ENCODE results near the gene ZNF285. TPM values are rescaled to one million over a fixed set of nuclear protein-coding genes. Genes with fewer than 3 reads are reported as not detected.
"Not testable (repeated sequence)": the region's sequence is repeated elsewhere in the genome, so short reads cannot be mapped to it uniquely, and the experiment has no call there.

ZNF285 gene
- polyA plus RNA-seq, result 1 to 10 TPM in 1 of 3 donors, under 1 TPM in 2; 0.64 to 1.4 (median 0.67) TPM

- 6 to 7% (median 7%) methylated on average over 43 of the region's 43 CpGs for WGBS, 3 donors
- H3K27ac ChIP-seq (ENCODE audit: low read depth, low read length), result no peak within 1 kb of the TSS
Measured at GRCh38 chr19:44401139-44402115, at the start of gene ZNF285. Gene ZNF285, minus strand, starts transcription at chr19:44401608. Its CDS starts 4,395 bp downstream, at chr19:44397213.

- H3K27ac ChIP-seq (ENCODE audit: low read depth, low read length), result no peak within 1 kb of the TSS
- 2 to 4% (median 3%) methylated on average over 45 of the region's 45 CpGs for WGBS, 3 donors
Measured at GRCh38 chr19:44447916-44448674, 46.7 kb upstream of the ZNF285 start, which contains the start of gene ZNF229. Gene ZNF229, minus strand, starts transcription at chr19:44448472. Its CDS starts 5,625 bp downstream, at chr19:44442847.

DNA sequence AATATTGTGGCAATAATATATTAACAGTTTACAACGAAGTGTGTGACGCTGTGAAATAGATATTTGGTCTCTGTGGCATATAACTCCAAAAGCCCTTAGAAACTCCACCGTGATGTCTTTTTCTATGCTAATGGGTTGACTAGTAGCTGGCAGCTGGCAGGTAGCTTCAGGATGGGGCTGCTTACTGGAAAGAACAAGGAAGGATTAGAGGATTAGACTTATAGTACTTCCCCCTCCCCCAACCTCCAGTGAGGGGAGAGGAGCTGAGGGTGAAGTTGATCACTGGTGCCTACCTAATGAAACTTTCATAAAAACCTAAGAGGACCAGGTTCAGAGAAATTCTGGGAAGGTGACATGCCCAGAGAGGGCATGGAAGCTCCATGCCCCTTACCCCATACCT, 37.0 kb upstream of the ZNF285 start:
- 95 to 98% (median 97%) methylated on average over 3 of the region's 3 CpGs for WGBS, 3 donors
- H3K27ac ChIP-seq (ENCODE audit: low read depth, low read length), result no peak overlapping the region

- no peak overlapping the region for H3K27ac ChIP-seq (ENCODE audit: low read depth, low read length)
- 95 to 96% (median 96%) methylated on average over 2 of the region's 2 CpGs for WGBS, 3 donors
Measured at GRCh38 chr19:44435441-44435840, 34.0 kb upstream of the ZNF285 start.

DNA sequence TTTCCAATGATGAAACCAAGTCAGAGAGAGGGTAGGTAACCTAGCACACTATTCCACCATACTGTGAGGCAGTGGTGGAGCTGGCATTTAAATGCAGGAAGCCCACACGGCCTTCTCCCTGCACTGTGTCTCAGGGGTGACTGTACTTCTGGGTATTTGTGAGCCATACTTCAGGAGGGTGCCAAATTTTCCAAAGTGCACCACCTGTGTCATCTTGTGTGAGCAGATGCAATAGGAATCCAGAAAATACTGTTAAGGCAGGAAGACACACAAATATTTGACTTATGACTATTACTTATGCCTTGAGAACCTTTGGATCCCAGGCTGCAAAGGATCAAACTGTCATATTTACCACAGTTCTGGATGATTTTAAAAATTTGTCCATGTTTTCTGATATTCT, 29.5 kb upstream of the ZNF285 start:
- WGBS, 3 donors, result 87 to 91% (median 89%) methylated on average over 1 of the region's 1 CpG

DNA sequence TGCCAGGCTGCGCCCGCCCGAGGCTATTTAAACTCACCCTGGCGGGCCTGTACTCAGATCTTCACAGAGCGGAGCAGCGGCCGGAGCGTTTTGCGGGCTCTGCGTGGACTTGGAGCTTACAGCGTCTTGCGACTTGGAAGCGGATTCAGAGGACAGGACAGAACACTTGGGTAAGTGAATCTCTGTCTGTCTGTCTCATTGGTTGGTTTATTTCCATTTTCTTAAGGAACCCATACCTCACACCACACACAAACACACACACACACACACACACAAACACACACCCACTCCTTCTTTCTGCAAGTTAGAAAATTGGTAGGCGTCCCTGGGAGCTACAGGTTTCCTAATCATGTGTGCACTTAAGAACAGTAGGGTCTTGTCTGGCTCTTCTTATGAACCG, 14.1 kb upstream of the ZNF285 start:
- H3K27ac ChIP-seq (ENCODE audit: low read depth, low read length), result not testable (repeated sequence)
- WGBS, 3 donors, result 84 to 94% (median 89%) methylated on average over 4 to 13 of the region's 15 CpGs

More for the DNA sequence above, 29.5 kb upstream of the ZNF285 start:
- no peak overlapping the region for H3K27ac ChIP-seq (ENCODE audit: low read depth, low read length)

DNA sequence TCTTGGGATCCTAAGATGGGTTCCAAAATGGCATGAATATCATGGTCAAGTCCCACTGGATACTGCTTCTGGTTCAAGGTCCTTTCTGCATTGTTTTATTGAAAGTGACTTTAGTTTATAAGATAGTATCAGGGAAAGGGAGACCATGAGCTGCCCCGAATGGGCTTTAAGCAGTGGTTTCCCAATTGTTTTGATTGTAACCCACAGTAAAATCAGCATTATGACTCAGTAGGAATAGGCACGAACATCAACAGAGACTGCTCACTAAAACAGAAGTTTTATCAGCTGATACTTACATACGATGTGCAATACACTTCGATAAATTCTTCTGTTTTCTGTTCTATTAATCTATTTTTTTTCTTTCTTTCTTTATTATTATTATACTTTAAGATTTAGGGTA, 12.1 kb downstream of the ZNF285 start:
- not testable (repeated sequence) for H3K27ac ChIP-seq (ENCODE audit: low read depth, low read length)
- 93 to 99% (median 93%) methylated on average over 4 of the region's 4 CpGs for WGBS, 3 donors

DNA sequence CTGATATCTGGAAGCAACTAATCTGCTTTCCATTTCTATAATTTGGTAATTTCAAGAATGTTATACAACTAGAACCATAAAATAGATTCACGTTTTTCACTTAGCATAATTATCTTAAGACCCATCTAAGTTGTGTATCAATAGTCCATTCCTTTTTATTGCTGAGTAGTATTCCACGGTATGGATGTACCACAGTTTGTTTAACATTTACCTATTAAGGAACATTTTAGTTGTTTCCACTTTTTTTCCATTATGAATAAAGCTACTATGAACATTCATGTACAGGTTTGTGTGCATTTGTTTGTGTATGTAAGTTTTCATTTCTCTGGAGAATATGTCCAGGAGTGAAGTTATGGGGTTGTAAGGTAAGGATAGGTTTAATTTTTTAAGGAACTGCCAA, 26.6 kb downstream of the ZNF285 start:
- H3K27ac ChIP-seq (ENCODE audit: low read depth, low read length), result no peak overlapping the region
- 47 to 54% (median 50%) methylated on average over 2 of the region's 2 CpGs for WGBS, 3 donors

DNA sequence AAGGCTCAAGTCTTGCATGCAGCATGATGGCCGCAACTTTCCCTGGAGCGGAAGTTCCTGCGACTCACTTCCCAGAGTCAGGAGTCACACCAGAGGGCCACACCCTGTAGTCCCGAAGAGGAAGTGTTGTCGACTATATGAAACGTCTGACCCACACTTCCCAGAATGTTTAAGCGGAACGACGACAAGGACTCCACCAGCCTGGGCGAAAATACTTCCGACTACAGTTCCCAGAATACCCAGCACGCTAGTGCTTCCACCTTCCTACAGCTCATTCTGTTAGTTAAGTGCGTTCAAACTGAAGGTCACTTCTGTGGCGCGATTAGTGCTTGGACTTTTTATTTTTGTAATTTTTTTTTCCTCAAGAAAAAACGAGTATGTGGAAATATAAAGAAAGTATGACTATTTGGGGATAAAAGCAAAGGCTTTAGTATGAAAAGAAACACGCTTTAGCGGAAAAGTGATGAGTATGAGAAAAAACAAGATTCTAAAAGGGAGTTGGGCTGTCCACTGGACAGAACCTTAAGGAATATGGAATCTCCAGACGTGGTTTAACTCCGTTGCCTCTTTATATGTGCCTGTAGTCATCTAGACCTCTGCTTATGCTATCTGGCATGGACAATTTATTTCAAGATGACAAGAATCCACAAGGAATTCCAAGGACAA, 29.5 kb downstream of the ZNF285 start:
- 55 to 64% (median 60%) methylated on average over 20 of the region's 20 CpGs for WGBS, 3 donors

DNA sequence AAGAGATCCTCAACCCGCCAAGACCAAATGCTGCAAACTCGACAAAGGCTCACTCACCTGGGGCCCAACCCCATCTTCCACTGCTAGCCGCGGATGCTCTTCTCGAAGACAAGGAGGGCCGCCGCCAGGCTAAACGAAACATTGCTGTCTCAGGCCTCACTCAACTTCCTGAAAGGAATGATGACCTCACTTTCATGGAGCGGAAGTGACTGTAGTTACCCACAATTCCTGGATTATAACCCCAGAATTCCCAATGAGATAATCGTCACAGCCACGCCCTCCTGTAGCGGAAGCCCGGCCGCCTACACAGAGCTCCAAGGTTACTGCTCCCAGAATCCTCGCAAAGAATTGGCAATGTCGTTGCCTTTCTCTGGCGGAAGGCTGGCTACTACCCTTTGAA, 34.4 kb downstream of the ZNF285 start:
- 39 to 77% (median 50%) methylated on average over 17 of the region's 17 CpGs for WGBS, 3 donors
- H3K27ac ChIP-seq (ENCODE audit: low read depth, low read length), result no peak overlapping the region

More for the DNA sequence above, 29.5 kb downstream of the ZNF285 start:
- H3K27ac ChIP-seq (ENCODE audit: low read depth, low read length), result no peak overlapping the region

DNA sequence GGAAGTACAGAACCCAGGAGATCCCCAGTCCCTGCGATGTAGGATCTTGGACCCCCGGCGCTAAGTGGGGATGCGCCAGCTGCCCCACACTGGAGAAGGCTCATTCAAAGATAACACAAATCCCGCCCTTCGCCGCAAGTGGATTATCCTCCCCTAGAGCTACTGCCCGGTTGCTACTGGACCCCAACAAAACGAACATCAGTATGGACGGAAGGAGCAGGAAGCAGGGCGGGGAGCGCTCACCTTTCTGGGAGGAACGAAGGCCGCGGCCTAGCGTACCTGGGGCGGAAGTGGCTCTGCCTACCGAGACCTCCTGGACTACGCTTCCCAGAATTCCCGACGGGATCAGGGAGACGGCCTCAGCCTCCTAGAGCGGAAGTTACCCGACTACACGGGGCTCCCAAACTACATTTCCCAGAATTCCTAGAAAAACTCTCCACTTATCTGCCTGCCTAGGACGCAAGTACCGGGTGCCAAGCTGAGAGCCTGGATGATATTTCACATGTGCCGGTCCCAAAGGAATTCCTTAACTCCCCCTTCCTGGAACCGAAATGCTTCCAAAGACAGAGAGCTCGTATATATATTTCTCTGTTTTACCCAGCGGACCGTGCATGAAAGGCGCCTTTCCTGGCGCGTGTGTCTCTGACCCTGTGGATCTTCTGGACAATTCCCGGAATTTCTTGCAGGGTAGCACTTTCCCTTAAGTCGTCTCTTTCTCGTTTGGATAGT, 44.9 kb downstream of the ZNF285 start, which contains the start of gene ZNF112:
ZNF112 (minus strand) TSS at position 298 of the 729 bp plus-strand sequence. CDS start 16,141 bp downstream, outside the sequence.
- no peak within 1 kb of the TSS for H3K27ac ChIP-seq (ENCODE audit: low read depth, low read length)
- WGBS, 3 donors, result 1 to 3% (median 3%) methylated on average over 38 of the region's 38 CpGs

DNA sequence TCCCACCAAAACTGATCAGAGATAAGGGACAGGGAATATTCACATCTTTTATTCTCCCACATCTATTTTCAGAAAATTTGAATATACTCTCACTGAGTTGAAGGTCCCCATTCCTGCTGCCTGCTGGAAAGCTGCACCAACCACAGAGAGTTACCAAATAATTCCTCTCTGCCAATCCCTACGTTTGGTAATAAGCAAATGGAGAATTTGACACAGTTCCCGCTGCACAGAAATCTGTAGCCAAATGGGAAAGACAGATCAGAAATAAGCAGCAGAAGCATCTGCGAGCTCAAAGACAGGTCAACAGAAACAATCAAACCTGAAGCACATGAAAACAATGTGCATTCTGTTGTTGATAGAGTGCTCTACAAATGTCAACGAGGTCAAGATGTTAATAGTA, 54.9 kb downstream of the ZNF285 start:
- 88 to 92% (median 90%) methylated on average over 4 of the region's 4 CpGs for WGBS, 3 donors
- no peak overlapping the region for H3K27ac ChIP-seq (ENCODE audit: low read depth, low read length)

- H3K27ac ChIP-seq (ENCODE audit: low read depth, low read length), result no peak overlapping the region
- WGBS, 3 donors, result 91 to 93% (median 92%) methylated on average over 4 of the region's 4 CpGs
Measured at GRCh38 chr19:44345959-44346358, 55.4 kb downstream of the ZNF285 start.

GRCh38 chr19:44344255-44344654, 57.2 kb downstream of the ZNF285 start:
- 43 to 61% (median 55%) methylated on average over 1 of the region's 1 CpG for WGBS, 3 donors
- H3K27ac ChIP-seq (ENCODE audit: low read depth, low read length), result no peak overlapping the region

DNA sequence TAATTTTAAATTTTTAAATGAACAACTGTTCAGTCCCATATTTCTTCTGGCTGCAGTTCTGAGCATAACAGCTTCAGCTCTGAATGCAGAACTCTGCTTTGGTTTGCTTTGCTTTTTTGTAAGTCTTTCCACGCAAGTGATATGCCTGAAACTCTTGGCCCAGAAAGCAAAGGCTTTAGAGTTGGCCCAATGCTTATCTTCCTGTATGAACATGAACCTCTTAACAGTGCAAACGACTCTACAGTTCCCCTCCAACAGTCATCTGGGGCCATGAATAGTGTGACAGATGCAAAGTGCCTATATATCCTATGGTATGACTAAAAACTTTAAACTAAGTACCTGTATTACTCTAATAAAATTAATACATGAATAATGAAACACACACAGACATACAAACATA, 59.6 kb downstream of the ZNF285 start:
- WGBS, 3 donors, result 89 to 91% (median 90%) methylated on average over 2 of the region's 2 CpGs
- no peak overlapping the region for H3K27ac ChIP-seq (ENCODE audit: low read depth, low read length)

DNA sequence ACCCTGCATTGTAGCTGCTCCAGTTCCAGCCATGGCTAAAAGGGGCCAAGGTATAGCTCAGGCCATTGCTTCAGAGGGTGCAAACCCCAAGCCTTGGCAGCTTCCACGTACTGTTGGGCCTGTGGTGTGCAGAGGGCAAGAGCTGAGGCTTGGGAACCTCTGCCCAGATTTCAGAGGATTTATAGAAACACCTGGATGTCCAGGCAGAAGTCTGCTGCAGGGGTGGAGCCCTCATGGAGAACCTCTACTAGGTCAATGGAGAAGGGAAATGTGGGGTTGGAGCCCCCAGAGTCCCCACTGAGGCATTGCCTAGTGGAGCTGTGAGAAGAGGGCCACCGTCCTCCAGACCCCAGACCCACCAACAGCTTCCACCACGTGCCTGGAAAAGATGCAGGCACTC, 66.8 kb downstream of the ZNF285 start:
- 77 to 79% (median 79%) methylated on average over 3 of the region's 3 CpGs for WGBS, 3 donors
- H3K27ac ChIP-seq (ENCODE audit: low read depth, low read length), result not testable (repeated sequence)
